ENCODE measurements around the gene REEP6. TPM values are rescaled to one million over a fixed set of nuclear protein-coding genes. Genes with fewer than 3 reads are reported as not detected.

The REEP6 gene
- total RNA-seq = 0.75 and 0.99 TPM in 2 replicates

DNA sequence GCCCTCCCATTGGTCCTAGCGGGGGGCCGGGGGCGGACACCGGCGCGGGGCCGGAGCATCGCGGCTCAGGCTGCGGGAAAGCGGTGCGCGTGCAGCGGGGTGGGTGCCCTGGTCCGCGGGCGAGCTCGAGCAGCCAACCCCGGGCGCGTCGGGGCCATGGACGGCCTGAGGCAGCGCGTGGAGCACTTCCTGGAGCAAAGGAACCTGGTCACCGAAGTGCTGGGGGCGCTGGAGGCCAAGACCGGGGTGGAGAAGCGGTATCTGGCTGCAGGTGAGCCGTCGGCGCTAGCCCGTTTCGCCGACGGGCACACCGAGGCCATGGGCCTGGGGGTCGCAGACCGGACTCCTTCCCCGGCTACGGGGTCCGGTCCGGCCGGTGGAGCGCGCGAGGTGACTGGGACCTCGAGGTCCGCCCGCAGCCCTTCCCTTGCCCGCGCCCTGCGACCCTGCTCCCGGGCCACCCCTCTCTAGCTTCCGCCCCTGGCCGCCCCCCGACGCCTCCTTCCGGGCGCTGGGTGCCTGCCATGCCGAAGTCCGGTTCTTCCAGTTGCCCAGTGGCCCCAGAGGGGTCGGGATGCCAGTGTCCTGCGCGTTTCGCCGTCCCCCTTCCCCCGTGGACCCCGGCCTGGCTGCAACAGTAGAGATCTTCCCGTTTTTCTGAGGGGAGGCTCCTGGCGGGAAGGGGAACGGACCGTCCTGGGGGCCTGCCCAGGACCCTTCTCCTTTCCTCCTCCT is at the start of gene REEP6:
TSS of gene REEP6 (plus strand) at position 68 of the 735 bp plus-strand sequence. CDS start at position 157, 89 bp downstream.

DNA sequence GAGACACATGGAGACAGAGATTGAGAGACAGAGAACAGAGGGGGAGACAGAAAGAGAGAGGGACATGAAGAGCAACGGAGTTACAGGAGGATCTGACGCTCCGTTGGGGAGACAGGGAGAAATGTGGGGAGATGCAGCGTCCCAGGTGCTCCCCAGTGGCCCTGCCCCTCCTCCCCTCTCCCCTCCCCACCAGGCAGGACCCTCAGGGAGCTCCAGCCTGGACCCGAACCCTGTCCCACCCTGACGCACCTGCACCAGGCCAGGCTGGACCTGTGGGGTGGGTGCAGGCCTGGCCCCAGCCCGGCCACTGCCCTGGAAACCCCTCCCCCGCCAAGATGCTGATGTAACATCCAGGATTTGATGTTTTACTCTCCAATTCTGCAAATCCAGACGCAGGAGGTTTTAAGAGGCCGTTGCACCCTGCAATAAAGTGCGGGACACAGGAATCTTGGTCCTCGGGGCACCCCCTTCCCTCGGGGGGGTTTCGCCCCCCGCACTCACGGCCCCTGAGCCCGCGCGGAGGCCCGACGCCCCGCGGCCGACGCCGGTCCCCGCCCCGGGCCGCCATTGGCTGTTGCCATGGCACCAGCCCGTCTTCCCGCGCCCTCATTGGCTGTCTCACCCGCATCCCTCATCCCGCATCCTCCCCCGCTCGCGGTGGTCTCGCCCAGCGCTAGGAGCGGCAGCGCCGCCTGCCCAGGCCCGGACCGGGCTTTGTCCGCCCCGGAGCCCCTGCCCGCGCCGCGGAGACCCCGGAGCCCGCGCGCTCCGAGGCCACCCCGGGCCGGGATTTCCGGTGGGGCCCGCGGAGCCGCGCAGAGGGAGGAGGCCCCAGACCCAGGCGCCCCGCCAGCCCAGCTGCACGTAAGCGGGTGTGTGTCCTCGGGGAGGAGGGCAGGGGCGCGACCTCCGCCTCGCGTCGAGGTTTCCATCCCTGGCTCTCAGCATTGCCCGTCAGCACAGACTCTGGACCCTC is 41.2 kb upstream of the REEP6 start, which contains the start of gene APC2:
TSS of gene APC2 (plus strand) at position 655 of the 976 bp plus-strand sequence. CDS start 2,881 bp downstream, outside the sequence.

DNA sequence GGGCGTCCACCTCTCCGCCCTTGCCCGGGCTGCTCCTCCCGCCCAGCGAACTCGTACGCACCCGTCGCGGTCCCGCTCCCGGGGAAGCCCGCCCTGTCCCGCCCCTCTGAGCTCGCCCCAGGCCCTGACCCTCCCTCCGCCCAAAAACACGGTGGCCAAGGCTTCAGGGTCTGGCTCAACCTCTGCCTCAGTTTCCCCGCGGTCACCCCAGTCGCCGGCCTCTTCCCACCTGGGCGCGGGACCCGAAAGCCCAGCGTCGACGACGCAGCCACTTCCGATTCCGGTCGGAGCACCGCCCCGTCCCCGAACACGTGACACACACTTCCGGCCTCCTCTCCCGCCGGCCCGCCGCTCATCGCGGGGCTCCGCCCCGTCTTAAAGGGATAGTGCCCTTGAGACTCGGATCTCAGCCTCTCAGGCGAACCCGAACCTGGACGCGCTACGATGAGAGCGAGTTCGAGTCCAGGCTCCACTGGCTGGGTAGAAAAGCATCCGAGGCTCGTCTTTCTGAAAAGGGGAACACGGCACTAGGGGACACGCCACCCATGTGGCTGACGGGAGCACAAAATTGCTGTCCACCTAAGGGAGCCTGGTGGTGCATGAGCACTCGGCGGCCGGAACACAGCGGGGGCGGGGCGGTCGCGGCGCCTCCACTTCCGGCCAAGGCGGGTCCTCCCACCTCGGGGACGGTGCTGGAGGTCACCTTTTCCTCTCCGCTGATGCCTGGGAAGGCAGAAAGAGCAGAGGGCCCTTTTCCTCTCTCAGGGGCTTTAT is 11.9 kb upstream of the REEP6 start, which contains the start of gene C19orf25:
TSS of gene C19orf25 (minus strand) at position 282 of the 774 bp plus-strand sequence. CDS start 312 bp downstream, outside the sequence.

DNA sequence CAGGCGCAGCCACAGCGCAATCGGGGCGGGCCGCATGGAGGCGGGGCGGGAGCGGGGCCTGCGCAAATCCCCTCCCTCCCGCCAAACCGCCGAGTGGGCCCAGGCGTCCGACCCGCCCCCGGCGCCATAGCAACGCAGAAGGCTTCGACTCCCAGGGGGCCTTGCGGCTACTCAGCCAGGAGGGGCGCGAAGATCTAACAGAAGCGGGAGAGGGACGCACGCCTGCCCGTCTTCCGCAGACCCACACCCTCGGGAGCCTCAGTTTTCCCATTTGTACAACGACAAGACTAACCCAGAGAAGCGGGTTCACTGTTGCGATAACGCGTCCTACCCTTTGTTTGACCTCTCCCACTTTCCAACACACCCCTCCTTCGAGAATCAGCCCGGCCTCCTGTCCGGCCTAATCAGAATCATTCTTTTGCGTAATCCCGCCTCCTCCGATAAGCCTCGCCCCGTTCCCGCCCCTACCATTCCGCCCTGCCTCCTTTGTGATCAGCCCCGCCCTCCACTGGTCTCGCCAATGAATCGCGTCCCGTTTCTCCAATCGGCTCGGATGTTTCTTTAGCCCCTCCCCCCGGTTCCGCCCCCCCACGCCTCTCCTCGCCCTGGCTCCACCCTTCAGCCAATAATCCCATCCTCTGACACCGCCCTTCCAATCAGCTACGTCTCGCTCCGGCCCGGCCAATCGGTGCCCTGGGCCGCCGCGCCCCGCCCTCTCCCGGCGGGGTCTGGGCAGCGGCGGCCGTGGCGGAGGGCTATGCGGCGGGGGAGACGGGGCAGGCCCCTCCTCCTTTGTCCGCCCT is 469 bp upstream of the REEP6 start, which contains the start of gene PCSK4:
TSS of gene PCSK4 (minus strand) at position 40 of the 803 bp plus-strand sequence. CDS start at position 36, 4 bp downstream.

DNA sequence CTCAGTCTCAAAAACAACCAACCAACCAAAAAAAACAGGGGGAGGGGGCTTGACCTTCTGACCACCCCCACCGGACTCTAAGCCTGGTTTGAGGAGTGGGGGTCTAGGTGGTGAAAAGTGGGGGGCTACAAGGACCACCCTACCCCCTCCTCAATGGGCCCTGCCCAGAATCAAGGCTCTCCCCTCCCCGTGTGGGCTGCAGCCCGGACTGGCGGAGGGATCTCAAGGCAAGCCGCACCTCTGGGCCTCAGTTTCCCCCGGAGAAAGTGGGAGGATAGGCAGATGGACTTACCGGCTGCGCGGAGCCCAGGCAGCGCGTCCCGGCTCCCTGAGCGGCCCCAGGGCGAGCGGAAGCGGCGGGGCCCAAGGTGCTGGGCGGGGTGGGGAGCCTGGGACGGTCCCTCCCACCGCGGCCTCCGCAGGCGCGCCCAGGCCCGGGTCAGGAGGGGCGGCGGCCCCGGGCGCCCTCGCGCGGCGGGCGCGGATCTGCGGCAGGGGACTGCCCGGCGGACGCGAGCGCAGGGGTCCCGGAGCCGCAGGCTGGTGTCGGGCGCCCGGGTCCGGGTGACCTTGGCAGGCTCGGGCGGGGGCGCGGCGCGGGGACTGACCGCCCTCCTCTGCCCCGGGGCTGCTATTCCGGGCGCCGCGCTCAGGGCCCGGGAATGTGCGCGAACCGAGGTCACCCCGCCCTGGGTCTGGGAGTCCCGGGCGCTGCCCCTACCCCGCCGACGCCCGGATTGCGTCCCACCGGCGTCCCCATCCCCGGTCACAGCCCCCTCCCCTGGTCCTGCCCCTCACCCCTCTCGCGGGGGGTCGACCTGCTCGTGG is 21.9 kb downstream of the REEP6 start, which contains the start of gene ADAMTSL5:
TSS of gene ADAMTSL5 (minus strand) at position 349 of the 828 bp plus-strand sequence. CDS start 2,076 bp downstream, outside the sequence.

DNA sequence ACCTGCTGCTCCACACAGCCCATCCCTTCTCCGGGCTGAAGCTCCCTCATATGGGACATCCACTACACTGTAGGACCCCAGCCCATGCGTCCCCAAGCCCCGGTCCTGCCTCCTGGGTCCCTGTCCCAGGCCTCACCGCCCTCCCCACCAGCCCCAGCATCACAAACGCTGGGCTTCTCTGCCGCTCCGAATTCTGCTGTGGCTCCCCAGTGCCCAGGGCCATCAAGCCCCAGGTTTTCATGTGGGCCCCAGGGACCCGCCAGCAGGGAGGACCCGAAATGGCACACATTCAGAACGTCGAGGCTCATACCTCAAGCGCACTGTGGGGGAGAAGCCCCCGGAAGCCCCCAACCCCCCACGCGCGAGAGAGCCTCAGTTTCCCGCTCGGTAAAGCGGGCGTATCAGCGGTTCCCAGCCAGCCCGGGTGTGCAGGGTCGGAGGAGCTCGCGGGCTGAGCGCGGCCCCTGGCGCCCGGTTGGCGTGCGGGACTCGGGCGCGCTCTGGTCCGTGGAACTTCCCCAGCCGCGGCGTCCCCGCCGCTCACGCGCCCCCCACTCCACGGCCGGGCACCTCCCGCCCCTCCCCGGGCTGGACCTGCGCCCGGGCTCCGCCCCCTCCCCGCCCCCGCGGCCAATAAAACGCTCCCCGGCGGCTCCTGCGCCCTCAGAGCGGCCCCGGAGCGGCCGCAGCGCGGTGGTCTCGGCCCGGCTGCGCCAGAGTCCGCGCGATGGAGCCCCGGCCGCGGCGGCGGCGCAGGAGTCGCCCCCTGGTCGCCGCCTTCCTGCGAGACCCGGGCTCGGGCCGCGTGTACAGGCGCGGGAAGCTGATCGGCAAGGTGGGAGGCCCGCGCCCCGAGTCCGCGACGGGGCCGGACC is 32.7 kb downstream of the REEP6 start, which contains the start of gene PLK5:
TSS of gene PLK5 (plus strand) at position 666 of the 875 bp plus-strand sequence. CDS start 2,920 bp downstream, outside the sequence.

Other genes with a start within 250 kb of the REEP6 start
- gene ATP5F1D, start 249.4 kb upstream of the REEP6 start, total RNA-seq = 46.3 and 51.7 TPM in 2 replicates
- 12.7 and 16.3 TPM in 2 replicates for gene MIDN, start 242.6 kb upstream of the REEP6 start, total RNA-seq
- 76.5 and 167 TPM in 2 replicates for gene CIRBP, start 221.8 kb upstream of the REEP6 start, total RNA-seq
- 12.8 and 25.1 TPM in 2 replicates for gene FAM174C, start 215.7 kb upstream of the REEP6 start, total RNA-seq
- 0.09 and 0.18 TPM in 2 replicates for gene EFNA2, start 205.3 kb upstream of the REEP6 start, total RNA-seq
- 61.5 and 62.4 TPM in 2 replicates for gene NDUFS7, start 107.3 kb upstream of the REEP6 start, total RNA-seq
- 14.8 and 23.2 TPM in 2 replicates for gene GAMT, start 89.6 kb upstream of the REEP6 start, total RNA-seq
- 58.0 and 63.1 TPM in 2 replicates for gene DAZAP1, start 83.6 kb upstream of the REEP6 start, total RNA-seq
- gene RPS15, start 52.8 kb upstream of the REEP6 start, total RNA-seq = 380 and 504 TPM in 2 replicates
- 0.09 TPM in 2 replicates for gene APC2, start 41.1 kb upstream of the REEP6 start, total RNA-seq
- 15.6 and 21.6 TPM in 2 replicates for gene C19orf25, start 12.0 kb upstream of the REEP6 start, total RNA-seq
- gene PCSK4, start 831 bp upstream of the REEP6 start, total RNA-seq = 0.81 and 1.0 TPM in 2 replicates
- 0.18 and 1.1 TPM in 2 replicates for gene ADAMTSL5, start 21.8 kb downstream of the REEP6 start, total RNA-seq
- gene PLK5, start 32.9 kb downstream of the REEP6 start, total RNA-seq = not detected in 2 replicates
- gene MEX3D, start 77.1 kb downstream of the REEP6 start, total RNA-seq = 67.0 and 70.2 TPM in 2 replicates
- 108 and 110 TPM in 2 replicates for gene MBD3, start 101.7 kb downstream of the REEP6 start, total RNA-seq
- gene UQCR11, start 114.3 kb downstream of the REEP6 start, total RNA-seq = 74.2 and 84.3 TPM in 2 replicates
- 111 and 115 TPM in 2 replicates for gene TCF3, start 161.4 kb downstream of the REEP6 start, total RNA-seq